Measurements from ENCODE around the gene CTNNBIP1.

CTNNBIP1 gene

GRCh38 chr1:9889411-9889810 lies 20.7 kb downstream of the CTNNBIP1 start:
- Histone ChIP-seq H3K36me3 (ENCODE audit: control insufficient read depth, insufficient read depth, low read length) (no peaks in the 10 kb centered on the region), H3K27me3 (ENCODE audit: control insufficient read depth, insufficient read depth, low read length) (no peaks in the 10 kb centered on the region), H3K4me1 (ENCODE audit: control insufficient read depth, insufficient read depth, low read length) (peaks cover 6% of the 10 kb centered on the region; the same call in 1 of the 2 replicates), H3K9me3 (ENCODE audit: control insufficient read depth, insufficient read depth, low read length) (no peaks in the 10 kb centered on the region), H3K4me3 (ENCODE audit: low read length) (no peak overlapping the region), H3K27ac (ENCODE audit: low read length) (no peak overlapping the region)
- DNase-seq (ENCODE audit: low read depth, low spot score), result no peak
- no CpG with 5 or more reads among the region's 8 CpGs for WGBS (ENCODE audit: insufficient coverage, insufficient read length)

GRCh38 chr1:9888886-9889285 lies 21.2 kb downstream of the CTNNBIP1 start:
- no peaks in the 10 kb centered on the region for H3K9me3 ChIP-seq (ENCODE audit: control insufficient read depth, insufficient read depth, low read length)
- H3K36me3 ChIP-seq (ENCODE audit: control insufficient read depth, insufficient read depth, low read length), result no peaks in the 10 kb centered on the region
- no CpG with 5 or more reads among the region's 9 CpGs for WGBS (ENCODE audit: insufficient coverage, insufficient read length)
- H3K27ac ChIP-seq (ENCODE audit: low read length), result no peak overlapping the region
- peaks cover 6% of the 10 kb centered on the region; the same call in 1 of the 2 replicates for H3K4me1 ChIP-seq (ENCODE audit: control insufficient read depth, insufficient read depth, low read length)
- H3K27me3 ChIP-seq (ENCODE audit: control insufficient read depth, insufficient read depth, low read length), result no peaks in the 10 kb centered on the region
- H3K4me3 ChIP-seq (ENCODE audit: low read length), result no peak overlapping the region
- DNase-seq (ENCODE audit: low read depth, low spot score), result no peak

- no peak overlapping the region for H3K4me3 ChIP-seq (ENCODE audit: low read length)
- no peaks in the 10 kb centered on the region for H3K36me3 ChIP-seq (ENCODE audit: control insufficient read depth, insufficient read depth, low read length)
Observed at GRCh38 chr1:9887070-9887469, 23.0 kb downstream of the CTNNBIP1 start.

GRCh38 chr1:9886092-9886742 lies 23.9 kb downstream of the CTNNBIP1 start:
- no CpG with 5 or more reads among the region's 17 CpGs for WGBS (ENCODE audit: insufficient coverage, insufficient read length)
- Histone ChIP-seq H3K27me3 (ENCODE audit: control insufficient read depth, insufficient read depth, low read length) (no peaks in the 10 kb centered on the region), H3K27ac (ENCODE audit: low read length) (no peak overlapping the region), H3K4me1 (ENCODE audit: control insufficient read depth, insufficient read depth, low read length) (peaks cover 6% of the 10 kb centered on the region; the same call in 1 of the 2 replicates), H3K9me3 (ENCODE audit: control insufficient read depth, insufficient read depth, low read length) (no peaks in the 10 kb centered on the region), H3K36me3 (ENCODE audit: control insufficient read depth, insufficient read depth, low read length) (no peaks in the 10 kb centered on the region), H3K4me3 (ENCODE audit: low read length) (no peak overlapping the region)
- DNase-seq (ENCODE audit: low read depth, low spot score), result no peak

More at GRCh38 chr1:9887070-9887469, 23.0 kb downstream of the CTNNBIP1 start:
- no peaks in the 10 kb centered on the region for H3K27me3 ChIP-seq (ENCODE audit: control insufficient read depth, insufficient read depth, low read length)
- no peaks in the 10 kb centered on the region for H3K9me3 ChIP-seq (ENCODE audit: control insufficient read depth, insufficient read depth, low read length)
- H3K4me1 ChIP-seq (ENCODE audit: control insufficient read depth, insufficient read depth, low read length), result peaks cover 6% of the 10 kb centered on the region; the same call in 1 of the 2 replicates
- no peak overlapping the region for H3K27ac ChIP-seq (ENCODE audit: low read length)
- DNase-seq (ENCODE audit: low read depth, low spot score), result no peak
- WGBS (ENCODE audit: insufficient coverage, insufficient read length), result no CpG with 5 or more reads among the region's 4 CpGs

GRCh38 chr1:9884805-9885204 lies 25.3 kb downstream of the CTNNBIP1 start:
- H3K36me3 ChIP-seq (ENCODE audit: control insufficient read depth, insufficient read depth, low read length), result no peaks in the 10 kb centered on the region
- no peak overlapping the region for H3K4me3 ChIP-seq (ENCODE audit: low read length)
- no peaks in the 10 kb centered on the region for H3K9me3 ChIP-seq (ENCODE audit: control insufficient read depth, insufficient read depth, low read length)
- no peak overlapping the region for H3K27ac ChIP-seq (ENCODE audit: low read length)
- no CpG with 5 or more reads among the region's 8 CpGs for WGBS (ENCODE audit: insufficient coverage, insufficient read length)
- no peak for DNase-seq (ENCODE audit: low read depth, low spot score)
- H3K4me1 ChIP-seq (ENCODE audit: control insufficient read depth, insufficient read depth, low read length), result no peaks in the 10 kb centered on the region
- no peaks in the 10 kb centered on the region for H3K27me3 ChIP-seq (ENCODE audit: control insufficient read depth, insufficient read depth, low read length)

GRCh38 chr1:9883585-9884449 lies 26.3 kb downstream of the CTNNBIP1 start:
- no CpG with 5 or more reads among the region's 11 CpGs for WGBS (ENCODE audit: insufficient coverage, insufficient read length)

GRCh38 chr1:9882945-9883303 lies 27.1 kb downstream of the CTNNBIP1 start:
- WGBS (ENCODE audit: insufficient coverage, insufficient read length), result no CpG with 5 or more reads among the region's 12 CpGs
- no peak overlapping the region for H3K4me3 ChIP-seq (ENCODE audit: low read length)

More at GRCh38 chr1:9883585-9884449, 26.3 kb downstream of the CTNNBIP1 start:
- Histone ChIP-seq H3K36me3 (ENCODE audit: control insufficient read depth, insufficient read depth, low read length) (no peaks in the 10 kb centered on the region), H3K27ac (ENCODE audit: low read length) (no peak overlapping the region), H3K9me3 (ENCODE audit: control insufficient read depth, insufficient read depth, low read length) (no peaks in the 10 kb centered on the region), H3K4me3 (ENCODE audit: low read length) (no peak overlapping the region), H3K4me1 (ENCODE audit: control insufficient read depth, insufficient read depth, low read length) (no peaks in the 10 kb centered on the region), H3K27me3 (ENCODE audit: control insufficient read depth, insufficient read depth, low read length) (no peaks in the 10 kb centered on the region)
- no peak for DNase-seq (ENCODE audit: low read depth, low spot score)

GRCh38 chr1:9882296-9882944 lies 27.6 kb downstream of the CTNNBIP1 start:
- Histone ChIP-seq H3K4me3 (ENCODE audit: low read length) (no peak overlapping the region), H3K36me3 (ENCODE audit: control insufficient read depth, insufficient read depth, low read length) (no peaks in the 10 kb centered on the region), H3K27ac (ENCODE audit: low read length) (no peak overlapping the region), H3K27me3 (ENCODE audit: control insufficient read depth, insufficient read depth, low read length) (no peaks in the 10 kb centered on the region), H3K9me3 (ENCODE audit: control insufficient read depth, insufficient read depth, low read length) (no peaks in the 10 kb centered on the region), H3K4me1 (ENCODE audit: control insufficient read depth, insufficient read depth, low read length) (no peaks in the 10 kb centered on the region)
- WGBS (ENCODE audit: insufficient coverage, insufficient read length), result no CpG with 5 or more reads among the region's 12 CpGs
- no peak for DNase-seq (ENCODE audit: low read depth, low spot score)

More at GRCh38 chr1:9882945-9883303, 27.1 kb downstream of the CTNNBIP1 start:
- Histone ChIP-seq H3K27me3 (ENCODE audit: control insufficient read depth, insufficient read depth, low read length) (no peaks in the 10 kb centered on the region), H3K27ac (ENCODE audit: low read length) (no peak overlapping the region), H3K9me3 (ENCODE audit: control insufficient read depth, insufficient read depth, low read length) (no peaks in the 10 kb centered on the region), H3K4me1 (ENCODE audit: control insufficient read depth, insufficient read depth, low read length) (no peaks in the 10 kb centered on the region), H3K36me3 (ENCODE audit: control insufficient read depth, insufficient read depth, low read length) (no peaks in the 10 kb centered on the region)
- DNase-seq (ENCODE audit: low read depth, low spot score), result no peak

- Histone ChIP-seq H3K9me3 (ENCODE audit: control insufficient read depth, insufficient read depth, low read length) (no peaks in the 10 kb centered on the region), H3K27ac (ENCODE audit: low read length) (no peak overlapping the region), H3K4me1 (ENCODE audit: control insufficient read depth, insufficient read depth, low read length) (no peaks in the 10 kb centered on the region), H3K27me3 (ENCODE audit: control insufficient read depth, insufficient read depth, low read length) (no peaks in the 10 kb centered on the region), H3K36me3 (ENCODE audit: control insufficient read depth, insufficient read depth, low read length) (no peaks in the 10 kb centered on the region), H3K4me3 (ENCODE audit: low read length) (no peak overlapping the region)
- DNase-seq (ENCODE audit: low read depth, low spot score), result no peak
- no CpG with 5 or more reads among the region's 2 CpGs for WGBS (ENCODE audit: insufficient coverage, insufficient read length)
Observed at GRCh38 chr1:9881838-9882249, 28.2 kb downstream of the CTNNBIP1 start.

- H3K27ac ChIP-seq (ENCODE audit: low read length), result no peak overlapping the region
- WGBS (ENCODE audit: insufficient coverage, insufficient read length), result no CpG with 5 or more reads among the region's 9 CpGs
- no peak overlapping the region for H3K4me3 ChIP-seq (ENCODE audit: low read length)
- no peak for DNase-seq (ENCODE audit: low read depth, low spot score)
- H3K27me3 ChIP-seq (ENCODE audit: control insufficient read depth, insufficient read depth, low read length), result no peaks in the 10 kb centered on the region
- no peaks in the 10 kb centered on the region for H3K4me1 ChIP-seq (ENCODE audit: control insufficient read depth, insufficient read depth, low read length)
- H3K36me3 ChIP-seq (ENCODE audit: control insufficient read depth, insufficient read depth, low read length), result no peaks in the 10 kb centered on the region
- H3K9me3 ChIP-seq (ENCODE audit: control insufficient read depth, insufficient read depth, low read length), result no peaks in the 10 kb centered on the region
Observed at GRCh38 chr1:9878404-9878803, 31.7 kb downstream of the CTNNBIP1 start.

Data from iPS DF 6.9 (cell line).